Esophagus (tissue), 2 donors: Measurements from ENCODE around the gene ZNF430. TPM values are rescaled to one million over a fixed set of nuclear protein-coding genes. Genes with fewer than 3 reads are reported as not detected.
A peak's percentile ranks its signal among the peaks of the same experiment; 100 is the strongest.
"Not testable (repeated sequence)": the region's sequence is repeated elsewhere in the genome, so short reads cannot be mapped to it uniquely, and the experiment has no call there.

Source experiments
- H3K27ac ChIP-seq, 2 donors: one replicate each; pipeline ENCODE4 v1.5.1; 2013; ENCODE audit warnings: low read depth in 2 of 2, mild to moderate bottlenecking in 2 of 2, inconsistent platforms in 1 of 2, low read length in 1 of 2, moderate library complexity in 1 of 2
- H3K27me3 ChIP-seq, 2 donors: one replicate each; pipeline ENCODE4 v1.6.1; 2013; ENCODE audit warnings: low read length in 2 of 2, control low read depth in 1 of 2, mild to moderate bottlenecking in 1 of 2; ENCODE audit not compliant: insufficient read depth in 2 of 2, control insufficient read depth in 1 of 2
- H3K36me3 ChIP-seq, 2 donors: one replicate each; pipeline ENCODE4 v1.6.1; 2013; ENCODE audit warnings: low read length in 1 of 2; ENCODE audit not compliant: control insufficient read depth in 2 of 2, insufficient read depth in 2 of 2
- H3K4me1 ChIP-seq, 2 donors: one replicate each; pipeline ENCODE4 v1.6.1; 2013; ENCODE audit warnings: low read length in 1 of 2; ENCODE audit not compliant: control insufficient read depth in 2 of 2, insufficient read depth in 2 of 2
- H3K4me3 ChIP-seq, 2 donors: one replicate each; pipeline ENCODE4 v1.5.1; 2013; ENCODE audit warnings: low read length in 2 of 2, mild to moderate bottlenecking in 2 of 2, low read depth in 1 of 2, moderate library complexity in 1 of 2
- H3K9me3 ChIP-seq, 2 donors: one replicate each; pipeline ENCODE4 v1.6.1; 2013; ENCODE audit warnings: mild to moderate bottlenecking in 2 of 2, low read depth in 1 of 2, low read length in 1 of 2, moderate library complexity in 1 of 2; ENCODE audit not compliant: control insufficient read depth in 2 of 2, insufficient read depth in 1 of 2
- WGBS, 2 donors: extraction: QIAGEN DNeasy Blood & Tissue Kit; methylation state at CpG; one replicate each; pipeline ENCODE4 v1.1.7; 2013; 5-methylcytosine and 5-hydroxymethylcytosine counted together
- polyA plus RNA-seq, 2 donors: library from polyadenylated mRNA; stranded (reverse); fragments of 200-250 nt; gene quantifications; one replicate each; pipeline ENCODE4 v1.2.3, GENCODE V29; 2013
- donor health status: healthy with polysubstance abuse.
- donor health status: Bipolar disorder and iron deficiency.

Gene ZNF430
- polyA plus RNA-seq: 1 to 10 TPM; 4.2 to 5.9 TPM

DNA sequence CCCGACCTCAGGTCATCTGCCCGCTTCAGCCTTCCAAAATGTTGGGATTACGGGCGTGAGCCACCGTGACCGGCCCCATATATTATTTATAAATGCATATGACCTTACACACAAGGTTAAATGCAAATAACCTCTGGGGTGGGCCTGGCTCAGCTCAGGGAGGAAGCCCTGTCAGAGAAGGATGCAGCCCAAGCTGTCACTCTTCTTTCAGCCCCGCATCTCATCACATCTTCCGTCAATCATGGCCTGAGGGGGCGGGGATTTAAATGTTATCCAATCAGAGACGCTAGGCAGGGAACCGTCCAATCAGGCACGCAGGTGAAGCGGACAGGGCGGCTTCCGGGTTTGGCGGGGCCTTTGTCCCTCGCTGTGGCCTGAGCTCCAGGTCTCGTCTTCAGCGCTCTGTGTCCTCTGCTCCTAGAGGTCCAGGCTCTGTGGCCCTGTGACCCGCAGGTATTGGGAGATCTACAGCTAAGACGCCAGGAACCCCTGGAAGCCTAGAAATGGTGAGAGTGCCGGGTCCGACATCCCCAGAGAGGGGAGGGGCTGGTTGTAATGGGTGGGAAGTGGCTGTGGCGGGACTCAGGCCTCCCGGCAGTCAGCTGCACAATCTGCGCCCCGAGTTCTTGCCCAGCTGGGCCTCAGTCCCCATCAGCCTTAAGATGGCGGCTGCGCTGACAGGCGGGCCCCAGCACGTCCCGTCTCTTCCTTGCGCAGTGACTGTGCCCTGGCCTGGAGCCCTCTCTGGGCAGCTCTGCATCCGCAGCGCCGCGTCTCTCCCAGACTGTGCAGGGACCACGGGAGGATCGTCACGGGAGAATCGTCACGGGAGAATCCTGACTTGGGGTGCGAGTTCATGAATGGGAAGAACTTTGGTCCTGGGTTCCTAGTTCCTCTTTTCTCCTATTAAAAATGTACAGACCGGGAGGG, at the start of gene ZNF430:
ZNF430 (plus strand) TSS at position 360 of the 930 bp plus-strand sequence; CDS start at position 504, 144 bp downstream.
- 4 to 5% methylated on average over 44 of the region's 44 CpGs for WGBS, 2 donors
- no peaks in the 10 kb centered on the region for H3K36me3 ChIP-seq
- H3K9me3 ChIP-seq: no peaks in the 10 kb centered on the region
- peak within 1 kb of the TSS; percentile 89 to 99 for H3K27ac ChIP-seq
- H3K4me1 ChIP-seq: no peaks in the 10 kb centered on the region
- peak within 1 kb of the TSS; percentile 76 to 89 for H3K4me3 ChIP-seq
- H3K27me3 ChIP-seq: no peaks in the 10 kb centered on the region

DNA sequence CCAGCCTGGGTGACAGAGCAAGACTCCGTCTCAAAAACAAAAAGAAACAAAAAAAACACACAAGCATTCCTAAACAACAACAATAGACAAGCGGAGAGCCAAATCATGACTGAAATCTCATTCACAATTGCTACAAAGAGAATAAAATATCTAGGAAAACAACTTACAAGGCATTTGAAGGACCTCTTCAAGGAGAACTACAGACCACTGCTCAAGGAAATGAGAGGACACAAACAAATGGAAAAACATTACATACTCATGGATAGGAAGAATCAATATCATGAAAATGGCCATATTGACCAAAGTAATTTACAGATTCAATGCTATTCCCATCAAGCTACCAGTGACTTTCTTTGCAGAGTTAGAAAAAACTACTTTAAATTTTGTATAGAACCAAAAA, 27.7 kb upstream of the ZNF430 start:
- not testable (repeated sequence) for H3K36me3 ChIP-seq, H3K4me3 ChIP-seq, H3K27ac ChIP-seq, H3K9me3 ChIP-seq, H3K4me1 ChIP-seq, H3K27me3 ChIP-seq
- 90 to 97% methylated on average over 2 of the region's 2 CpGs for WGBS, 2 donors

DNA sequence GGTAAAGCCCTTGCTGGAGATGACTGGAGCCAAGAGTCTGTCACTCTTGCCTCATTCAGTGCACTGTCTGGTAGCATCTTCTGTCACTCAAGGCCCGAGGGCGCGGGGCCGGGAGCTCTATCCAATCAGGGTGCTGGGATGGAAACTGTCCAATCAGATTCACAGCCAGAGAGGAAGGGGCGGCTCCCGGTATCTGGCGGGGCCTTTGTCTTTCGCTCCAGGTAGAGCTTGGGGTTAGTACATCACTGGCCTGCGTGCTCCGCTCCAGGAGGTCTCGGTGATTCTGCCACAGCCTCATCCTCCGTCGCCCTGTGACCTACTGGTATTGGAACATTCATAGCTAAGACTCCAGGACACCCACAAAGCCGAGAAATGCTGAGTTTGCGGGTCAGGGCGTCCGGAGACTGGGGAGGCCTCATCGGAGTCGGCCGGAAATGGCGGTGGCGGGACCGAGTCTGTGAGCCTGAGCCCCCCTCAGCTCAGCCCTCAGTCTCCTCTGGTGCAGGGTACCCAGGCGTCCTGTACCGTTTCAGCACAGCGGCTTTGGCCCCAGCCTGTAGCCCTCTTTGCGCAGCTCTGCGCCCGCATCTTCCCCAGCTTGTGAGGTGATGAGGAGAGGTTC, 20.6 kb upstream of the ZNF430 start:
- Histone ChIP-seq H3K36me3 (no peaks in the 10 kb centered on the region), H3K4me3 (peak overlapping the region; percentile 36 to 60), H3K27ac (no peak overlapping the region), H3K9me3 (no peaks in the 10 kb centered on the region), H3K4me1 (peaks cover 0 to 2% of the 10 kb centered on the region in 2 donors), H3K27me3 (no peaks in the 10 kb centered on the region)
- 9% methylated on average over 29 of the region's 29 CpGs for WGBS, 2 donors

DNA sequence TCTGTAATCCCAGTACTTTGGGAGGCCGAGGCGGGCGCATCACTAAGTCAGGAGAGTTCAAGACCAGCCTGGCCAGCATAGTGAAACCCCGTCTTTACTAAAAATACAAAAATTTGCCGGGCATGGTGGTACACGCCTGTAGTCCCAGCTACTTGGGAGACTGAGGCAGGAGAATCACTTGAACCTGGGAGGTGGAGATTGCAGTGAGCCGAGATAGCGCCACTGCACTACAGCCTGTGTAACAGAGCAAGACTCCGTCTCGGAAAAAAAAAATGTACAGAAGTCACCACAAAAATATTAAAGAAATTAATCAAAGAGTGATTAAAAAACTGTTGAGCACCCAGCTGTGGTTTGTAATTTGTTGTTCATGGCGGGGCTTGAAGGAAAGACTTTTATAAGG, 781 bp downstream of the ZNF430 start:
- not testable (repeated sequence) for H3K4me1 ChIP-seq, H3K36me3 ChIP-seq, H3K9me3 ChIP-seq, H3K27me3 ChIP-seq
- peak overlapping the region; percentile 76 to 89 for H3K4me3 ChIP-seq
- peak overlapping the region; percentile 89 to 99 for H3K27ac ChIP-seq
- 5 to 6% methylated on average over 11 of the region's 11 CpGs for WGBS, 2 donors

DNA sequence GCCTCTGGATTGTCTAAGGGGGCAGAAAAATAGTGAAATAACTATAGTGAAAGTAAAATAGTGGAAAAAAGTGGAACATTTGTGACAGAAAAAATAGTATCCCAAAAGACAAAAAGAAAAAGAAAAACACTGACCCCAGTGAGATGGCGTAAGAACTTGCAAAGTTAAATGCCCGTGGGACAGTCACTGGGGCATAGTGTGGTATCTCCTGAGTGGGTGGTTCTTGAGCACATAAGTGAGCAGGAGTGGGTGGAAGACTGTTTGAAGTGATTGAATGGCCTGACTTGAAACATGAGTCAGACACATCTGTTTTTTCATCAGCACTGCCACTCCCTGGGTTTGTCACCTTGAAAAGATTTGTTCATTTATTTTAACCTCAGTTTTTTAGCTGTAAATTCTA, 2.5 kb downstream of the ZNF430 start:
- WGBS, 2 donors: 48 to 52% methylated on average over 2 of the region's 2 CpGs

DNA sequence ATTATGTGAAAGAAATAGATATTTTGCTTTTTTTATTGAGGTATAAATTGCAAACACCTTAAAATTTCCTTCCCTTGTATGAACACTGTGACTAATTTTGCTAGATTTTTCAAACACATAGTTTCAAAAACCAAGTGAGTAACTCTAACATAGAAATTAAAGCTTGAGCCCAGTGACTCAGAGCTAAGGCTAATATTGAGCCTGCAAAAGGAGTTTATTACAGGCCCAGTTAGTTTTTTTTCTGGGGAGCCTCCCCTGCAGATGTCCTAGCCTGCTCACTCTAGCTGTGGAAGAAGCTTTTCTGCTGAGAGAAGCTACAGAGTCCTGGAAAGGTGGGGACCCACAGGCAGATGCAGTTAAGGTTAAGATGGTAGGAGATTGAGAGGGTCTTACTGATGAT, 3.4 kb downstream of the ZNF430 start:
- Histone ChIP-seq H3K27me3 (no peaks in the 10 kb centered on the region), H3K9me3 (no peaks in the 10 kb centered on the region), H3K27ac (peak overlapping the region; percentile 5 to 71), H3K4me1 (no peaks in the 10 kb centered on the region), H3K4me3 (no peak overlapping the region), H3K36me3 (no peaks in the 10 kb centered on the region)

More for the DNA sequence above, 2.5 kb downstream of the ZNF430 start:
- H3K36me3 ChIP-seq: no peaks in the 10 kb centered on the region
- no peaks in the 10 kb centered on the region for H3K9me3 ChIP-seq
- H3K4me3 ChIP-seq: peak overlapping the region in 1 of 2 donors; percentile 37
- peak overlapping the region; percentile 71 to 88 for H3K27ac ChIP-seq
- no peaks in the 10 kb centered on the region for H3K4me1 ChIP-seq
- no peaks in the 10 kb centered on the region for H3K27me3 ChIP-seq

DNA sequence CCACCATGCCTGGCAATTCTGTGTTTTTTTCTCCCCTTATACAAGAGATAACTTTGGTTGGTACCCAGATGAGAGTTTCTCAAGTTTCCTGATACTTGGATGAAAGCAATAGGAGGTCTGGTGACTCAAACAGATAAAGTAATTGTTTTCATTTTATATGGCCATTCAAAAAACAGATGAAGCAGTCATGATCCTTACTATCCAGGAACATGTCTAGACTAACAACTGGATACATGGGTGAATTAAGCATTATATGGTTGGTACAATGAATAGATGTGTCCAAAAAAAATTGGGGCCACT, 8.5 kb downstream of the ZNF430 start:
- no peak overlapping the region for H3K4me3 ChIP-seq
- no peaks in the 10 kb centered on the region for H3K9me3 ChIP-seq
- H3K4me1 ChIP-seq: no peaks in the 10 kb centered on the region
- H3K27me3 ChIP-seq: no peaks in the 10 kb centered on the region
- no peaks in the 10 kb centered on the region for H3K36me3 ChIP-seq
- H3K27ac ChIP-seq: no peak overlapping the region

DNA sequence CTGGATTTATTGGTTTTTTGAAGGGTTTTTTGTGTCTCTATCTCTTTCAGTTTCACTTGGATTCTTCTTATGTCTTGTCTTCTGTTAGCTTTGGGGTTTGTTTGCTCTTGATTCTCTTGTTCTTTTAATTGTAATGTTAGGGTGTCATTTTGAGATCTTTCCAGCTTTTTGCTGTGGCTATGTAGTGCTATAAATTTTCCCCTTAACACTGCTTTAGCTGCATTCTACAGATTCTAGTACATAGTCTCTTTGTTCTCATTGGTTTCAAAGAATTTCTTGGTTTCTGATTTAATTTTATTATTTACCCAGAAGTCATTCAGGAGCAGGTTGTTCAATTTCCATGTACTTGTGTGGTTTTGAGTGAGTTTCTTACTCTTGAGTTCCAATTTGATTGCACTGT, 24.6 kb downstream of the ZNF430 start:
- Histone ChIP-seq H3K4me3 (no peak overlapping the region), H3K9me3 (peaks cover 0 to 5% of the 10 kb centered on the region in 2 donors), H3K36me3 (peaks cover 0 to 13% of the 10 kb centered on the region in 2 donors)

DNA sequence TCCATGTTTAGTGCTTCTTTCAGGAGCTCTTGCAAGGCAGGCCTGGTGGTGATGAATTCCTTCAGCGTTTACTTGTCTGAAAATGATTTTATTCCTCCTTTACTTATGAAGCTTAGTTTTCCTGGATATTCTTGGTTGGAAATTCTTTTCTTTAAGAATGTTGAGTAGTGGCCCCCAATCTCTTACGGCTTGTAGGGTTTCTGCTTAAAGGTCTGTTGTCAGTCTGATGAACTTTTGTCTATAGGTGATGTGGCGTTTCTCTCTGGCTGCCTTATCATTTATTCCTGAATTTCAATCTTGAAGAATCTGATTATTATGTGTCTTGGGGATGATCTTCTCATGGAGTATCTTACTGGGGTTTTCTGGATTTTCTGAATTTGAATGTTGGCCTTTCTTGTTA, 26.0 kb downstream of the ZNF430 start:
- 98 to 99% methylated on average over 3 of the region's 3 CpGs for WGBS, 2 donors
- Histone ChIP-seq H3K27ac (no peak overlapping the region), H3K27me3 (no peaks in the 10 kb centered on the region), H3K4me3 (no peak overlapping the region), H3K9me3 (peaks cover 0 to 3% of the 10 kb centered on the region in 2 donors), H3K36me3 (peaks cover 0 to 10% of the 10 kb centered on the region in 2 donors), H3K4me1 (no peaks in the 10 kb centered on the region)

More for the DNA sequence above, 24.6 kb downstream of the ZNF430 start:
- no peaks in the 10 kb centered on the region for H3K4me1 ChIP-seq
- no peak overlapping the region for H3K27ac ChIP-seq
- H3K27me3 ChIP-seq: no peaks in the 10 kb centered on the region

DNA sequence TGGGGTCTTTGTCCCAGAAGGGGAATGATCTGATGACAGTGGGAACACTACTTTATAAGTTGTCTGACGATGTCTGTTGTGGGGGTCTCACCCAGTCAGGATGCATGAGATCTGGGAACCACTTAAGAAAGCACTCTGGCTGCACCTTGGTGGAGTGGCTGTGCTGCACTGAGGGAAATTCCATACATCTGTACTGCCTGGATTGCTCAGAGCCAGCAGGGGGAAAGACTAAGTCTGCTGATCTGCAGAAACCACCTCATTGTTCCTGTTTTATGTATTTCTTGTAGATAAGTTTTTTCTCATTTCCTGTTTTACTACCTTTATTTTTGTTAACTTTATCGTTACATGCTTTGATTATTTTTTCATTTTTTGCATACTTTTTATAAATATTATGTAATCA, 27.3 kb downstream of the ZNF430 start:
- Histone ChIP-seq H3K36me3 (peaks cover 0 to 6% of the 10 kb centered on the region in 2 donors), H3K4me1 (no peaks in the 10 kb centered on the region), H3K4me3 (no peak overlapping the region), H3K27me3 (no peaks in the 10 kb centered on the region), H3K27ac (no peak overlapping the region), H3K9me3 (peaks cover 0 to 5% of the 10 kb centered on the region in 2 donors)
- 97 to 98% methylated on average over 2 of the region's 2 CpGs for WGBS, 2 donors
